A549 (cell line): ENCODE results near the gene PPIF. TPM values are rescaled to one million over a fixed set of nuclear protein-coding genes. Genes with fewer than 3 reads are reported as not detected.

Experiments used
- ATAC-seq, 2 experiments: fragments of 200-7000 bp in 1 of 2; fragments of >200 bp in 1 of 2; cut with Nextera tagmentation in 1 of 2; cut with Tn5 transposase in 1 of 2; 3 replicates each; pipeline versions ENCODE4 v1.8.0 to v1.9.1; 2018 to 2020; ENCODE audit warnings: mild to moderate bottlenecking in 1 of 2, moderate library complexity in 1 of 2
- CTCF ChIA-PET: fragments of 300-600 bp; sonication (Branson Sonifier 250); formaldehyde crosslinking; extraction: SDS; loops from one replicate; lab custom pipeline; 2021; ENCODE audit warnings: antibody characterized with exemption, inconsistent platforms; lab: Yijun Ruan, JAX
- POLR2A ChIA-PET: fragments of 350-600 bp; formaldehyde crosslinking; extraction: SDS; loops from one replicate; lab custom pipeline; 2021; ENCODE audit warnings: antibody characterized with exemption, inconsistent platforms; lab: Yijun Ruan, JAX
- DNase-seq, 2 experiments: peaks; one replicate each; pipeline versions ENCODE4 v3.0.0 to v3.0.0-alpha.2; 2011 to 2016; ENCODE audit warnings: low read depth in 1 of 2, low spot score in 1 of 2
- FAIRE-seq: peaks from 2 replicates; lab custom pipeline; 2011; peaks lifted over from hg19 to GRCh38; lab: Jason Lieb, UNC
- H3K27ac ChIP-seq, 2 experiments: fragments of >200 bp; sonication (Bioruptor Twin); formaldehyde crosslinking; 3 replicates each; pipeline ENCODE4 v1.5.1; 2016 to 2017
- H3K4me1 ChIP-seq: fragments of >200 bp; sonication (Bioruptor Twin); formaldehyde crosslinking; 3 replicates; pipeline ENCODE4 v1.6.1; 2016
- H3K4me2 ChIP-seq: fragments of >200 bp; sonication (Bioruptor Twin); formaldehyde crosslinking; 3 replicates; pipeline ENCODE4 v1.6.1; 2016
- H3K4me3 ChIP-seq: fragments of >200 bp; sonication (Bioruptor Twin); formaldehyde crosslinking; 3 replicates; pipeline ENCODE4 v1.5.1; 2016
- H3K9me3 ChIP-seq: fragments of >200 bp; sonication (Bioruptor Twin); formaldehyde crosslinking; 3 replicates; pipeline ENCODE4 v1.6.1; 2016
- CBX2 ChIP-seq: fragments of 200-600 bp; sonication (generic); IDR thresholded peaks from 2 replicates; pipeline ENCODE4 v1.6.1; 2016; ENCODE audit warnings: low read depth, mild to moderate bottlenecking, borderline replicate concordance
- CBX8 ChIP-seq: fragments of 200-600 bp; sonication (generic); IDR thresholded peaks from 2 replicates; pipeline ENCODE4 v1.6.1; 2016
- EHF ChIP-seq: fragments of 250-450 bp; sonication (Bioruptor Pico); IDR thresholded peaks from 2 replicates; pipeline ENCODE4 v1.5.0; 2020; ENCODE audit warnings: mild to moderate bottlenecking
- FOSL2 ChIP-seq, 2 experiments: fragments of 450-650 bp in 1 of 2; fragments of >200 bp in 1 of 2; sonication (Bioruptor Twin) in 1 of 2; formaldehyde crosslinking; IDR thresholded peaks; 2 replicates each; pipeline versions ENCODE4 v1.5.0 to v1.6.1; 2016 to 2020; ENCODE audit warnings: mild to moderate bottlenecking in 1 of 2, moderate library complexity in 1 of 2
- HDAC2 ChIP-seq: fragments of 200-600 bp; sonication (generic); IDR thresholded peaks from 2 replicates; pipeline ENCODE4 v1.6.1; 2016
- HEYL ChIP-seq: fragments of 250-450 bp; sonication (Bioruptor Pico); IDR thresholded peaks from 2 replicates; pipeline ENCODE4 v1.8.0; 2021; ENCODE audit warnings: mild to moderate bottlenecking, moderate library complexity
- HOXB5 ChIP-seq: fragments of 250-450 bp; sonication (Bioruptor Pico); IDR thresholded peaks from 2 replicates; pipeline ENCODE4 v1.5.0; 2020; ENCODE audit warnings: mild to moderate bottlenecking, moderate library complexity
- JUNB ChIP-seq: fragments of >200 bp; sonication (Bioruptor Twin); formaldehyde crosslinking; IDR thresholded peaks from 2 replicates; pipeline ENCODE4 v1.6.1; 2016
- PHF8 ChIP-seq: fragments of 200-600 bp; sonication (generic); IDR thresholded peaks from 2 replicates; pipeline ENCODE4 v1.6.1; 2016; ENCODE audit warnings: low read depth, mild to moderate bottlenecking, antibody characterized with exemption, moderate library complexity, borderline replicate concordance
- POLR2A ChIP-seq: IDR thresholded peaks from 2 replicates; pipeline ENCODE4 v1.6.1; 2012; ENCODE audit warnings: mild to moderate bottlenecking, low read length
- RFX5 ChIP-seq: fragments of 450-650 bp; IDR thresholded peaks from 2 replicates; pipeline ENCODE4 v1.7.1; 2014; ENCODE audit warnings: antibody characterized with exemption, mild to moderate bottlenecking, moderate library complexity
- SMC3 ChIP-seq: fragments of >200 bp; sonication (Bioruptor Twin); formaldehyde crosslinking; IDR thresholded peaks from 3 replicates; pipeline ENCODE4 v1.6.1; 2018; ENCODE audit warnings: inconsistent platforms
- TFCP2L1 ChIP-seq: fragments of 250-450 bp; sonication (Bioruptor Pico); IDR thresholded peaks from 2 replicates; pipeline ENCODE4 v1.5.0; 2021; ENCODE audit warnings: mild to moderate bottlenecking
- TP53 ChIP-seq: fragments of 250-450 bp; sonication (Bioruptor Pico); IDR thresholded peaks from 2 replicates; pipeline ENCODE4 v1.5.0; 2021; ENCODE audit warnings: mild to moderate bottlenecking, moderate library complexity
- ZFP36 ChIP-seq: fragments of 450-650 bp; IDR thresholded peaks from 2 replicates; pipeline ENCODE4 v1.6.1; 2014; ENCODE audit warnings: borderline replicate concordance; ENCODE audit not compliant: partially characterized antibody
- WGBS: methylation state at CpG from one replicate; pipeline ENCODE4 v1.1.6; 2017; ENCODE audit errors: missing lambda C conversion rate; 5-methylcytosine and 5-hydroxymethylcytosine counted together
- polyA plus RNA-seq, 4 experiments: library from polyadenylated mRNA; depleted of rRNA in 3 of 4; stranded (reverse); fragments of >200 nt; fragmentation: RNase III in 1 of 4; extraction: RNeasy Plus Mini Kit Qiagen cat#74134 plus additional on column Dnase treatment in 1 of 4; gene quantifications; 2 replicates in 3 of 4; 3 replicates in 1 of 4; pipeline ENCODE4 v1.2.3, GENCODE V29; 2011 to 2017
- TF ChIP-seq, protein P1 (sequence below): IDR thresholded peaks from 2 replicates; pipeline ENCODE4 v1.6.1; 2012
- TF ChIP-seq, protein P2 (sequence below): fragments of 150-350 bp; IDR thresholded peaks from 2 replicates; pipeline ENCODE4 v1.6.1; 2014; ENCODE audit warnings: low read depth, mild to moderate bottlenecking, low read length
- TF ChIP-seq, protein P3 (sequence below): fragments of >200 bp; sonication (Bioruptor Twin); formaldehyde crosslinking; IDR thresholded peaks from 2 replicates; pipeline ENCODE4 v1.6.1; 2016
- TF ChIP-seq, protein P4 (sequence below): fragments of 450-650 bp; IDR thresholded peaks from 2 replicates; pipeline ENCODE4 v1.6.1; 2014; ENCODE audit warnings: antibody characterized with exemption

Gene PPIF
- polyA plus RNA-seq, 2 of the 4 experiments (the other 2 are of a cell fraction), result 44.8 to 75.0 TPM

DNA sequence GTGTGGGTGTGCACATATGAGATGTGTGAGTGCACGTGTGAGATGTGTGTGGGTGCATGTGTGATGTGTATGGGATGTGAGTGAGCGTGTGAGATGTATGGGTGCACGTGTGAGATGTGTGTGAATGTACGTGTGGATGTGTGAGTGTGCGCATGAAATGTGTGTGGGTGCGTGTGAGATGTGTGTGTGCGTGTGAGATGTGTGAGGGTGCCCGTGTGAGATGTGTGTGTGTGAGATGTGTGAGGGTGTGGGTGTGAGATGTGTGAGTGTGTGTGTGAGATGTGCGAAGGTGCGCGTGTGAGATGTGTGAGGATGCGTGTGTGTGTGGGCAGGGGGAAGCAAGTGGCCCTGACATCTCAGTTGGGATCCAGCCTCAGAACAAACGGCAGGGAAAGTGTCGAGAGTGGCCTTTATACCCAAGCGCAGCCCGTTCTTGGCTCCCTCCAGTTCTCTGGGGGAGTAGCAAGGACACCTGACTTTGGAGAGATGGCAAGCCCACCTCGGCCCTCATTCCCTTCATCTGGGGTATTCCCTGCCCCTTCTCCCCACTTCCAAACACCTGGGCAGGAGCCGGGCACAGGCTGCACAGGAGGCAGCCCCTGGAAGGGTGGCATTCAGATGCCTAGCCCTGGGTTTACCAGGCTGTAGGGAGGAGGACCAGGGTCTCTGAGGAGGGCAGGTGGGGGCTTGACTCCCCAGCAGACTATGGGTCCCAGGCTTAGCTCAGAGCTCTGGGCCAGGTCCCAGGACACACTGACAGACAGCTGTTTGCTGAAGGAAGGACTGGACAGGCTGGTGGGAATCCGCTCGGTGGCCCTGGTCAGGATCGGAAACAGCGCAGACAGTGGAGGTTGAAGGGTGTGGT, 31.6 kb downstream of the PPIF start:
- H3K4me1 ChIP-seq, result peaks cover 33% of the 10 kb centered on the region
- no peaks in the 10 kb centered on the region for H3K9me3 ChIP-seq
- H3K4me3 ChIP-seq, result no peak overlapping the region
- no peak for TF ChIP-seq TFCP2L1 (CRISPR knock-in tag)
- no peak for TF ChIP-seq CBX8
- POLR2A ChIA-PET, result no interaction called here
- DNase-seq (no peak), FAIRE-seq (no peak), ATAC-seq (no peak)
- CTCF ChIA-PET, result interaction anchor here (1.2 kb wide), 1 partner anchor 105 kb away, joined by 3 read pairs; no protein-coding TSS in a partner anchor
- H3K4me2 ChIP-seq, result no peak overlapping the region
- no peak overlapping the region for H3K27ac ChIP-seq
- 81% methylated on average over 22 of the region's 22 CpGs for WGBS

DNA sequence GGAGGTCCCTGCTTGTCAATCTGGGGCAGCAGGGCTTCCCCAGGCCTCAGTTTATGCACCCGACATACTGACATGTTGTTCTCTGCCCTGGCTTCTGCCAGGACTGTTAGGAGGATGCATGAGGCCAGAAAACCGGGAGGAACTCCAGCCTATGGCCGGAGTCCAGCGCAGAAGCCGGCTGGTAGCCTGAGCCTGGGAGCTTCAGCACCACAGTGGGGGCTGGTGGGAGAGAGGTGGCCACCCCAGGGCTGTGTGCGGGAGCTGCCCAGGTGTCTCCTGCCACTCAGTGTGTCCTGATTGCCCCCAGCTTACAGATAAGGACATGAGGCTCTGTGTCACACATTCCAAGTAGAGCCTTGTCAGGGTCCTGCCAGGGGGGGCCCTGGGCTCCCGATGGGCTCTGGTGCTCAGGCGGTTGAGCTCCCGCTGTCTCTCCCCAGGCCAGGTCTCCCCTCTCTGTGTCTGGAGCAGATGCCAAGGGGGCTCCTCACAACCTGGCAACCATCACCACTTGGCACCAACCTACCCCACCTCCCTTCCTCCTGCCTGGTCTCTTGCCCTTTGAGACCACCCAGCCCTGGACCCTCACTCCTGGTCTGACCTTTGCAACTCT, 32.3 kb downstream of the PPIF start:
- POLR2A ChIA-PET, result no interaction called here
- Histone ChIP-seq H3K27ac (peak overlapping the region in 1 of 2 experiments; percentile 55; a peak in 2 of 6 replicates), H3K4me2 (no peak overlapping the region), H3K9me3 (no peaks in the 10 kb centered on the region), H3K4me1 (peaks cover 33% of the 10 kb centered on the region), H3K4me3 (no peak overlapping the region)
- ATAC-seq (peak in 1 of 2 experiments; percentile 9; a peak in 1 of 6 replicates), FAIRE-seq (no peak), DNase-seq (no peak)
- CTCF ChIA-PET, result interaction anchor here (0.9 to 1.8 kb wide), 4 partner anchors 104 to 123 kb away, joined by 3 to 7 read pairs (median 3); no protein-coding TSS in a partner anchor
- WGBS, result 82% methylated on average over 8 of the region's 9 CpGs
- TF ChIP-seq, protein P1, sequence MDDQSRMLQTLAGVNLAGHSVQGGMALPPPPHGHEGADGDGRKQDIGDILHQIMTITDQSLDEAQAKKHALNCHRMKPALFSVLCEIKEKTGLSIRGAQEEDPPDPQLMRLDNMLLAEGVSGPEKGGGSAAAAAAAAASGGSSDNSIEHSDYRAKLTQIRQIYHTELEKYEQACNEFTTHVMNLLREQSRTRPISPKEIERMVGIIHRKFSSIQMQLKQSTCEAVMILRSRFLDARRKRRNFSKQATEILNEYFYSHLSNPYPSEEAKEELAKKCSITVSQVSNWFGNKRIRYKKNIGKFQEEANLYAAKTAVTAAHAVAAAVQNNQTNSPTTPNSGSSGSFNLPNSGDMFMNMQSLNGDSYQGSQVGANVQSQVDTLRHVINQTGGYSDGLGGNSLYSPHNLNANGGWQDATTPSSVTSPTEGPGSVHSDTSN, result no peak
- no peak for TF ChIP-seq CBX8
- TF ChIP-seq RFX5, result no peak

DNA sequence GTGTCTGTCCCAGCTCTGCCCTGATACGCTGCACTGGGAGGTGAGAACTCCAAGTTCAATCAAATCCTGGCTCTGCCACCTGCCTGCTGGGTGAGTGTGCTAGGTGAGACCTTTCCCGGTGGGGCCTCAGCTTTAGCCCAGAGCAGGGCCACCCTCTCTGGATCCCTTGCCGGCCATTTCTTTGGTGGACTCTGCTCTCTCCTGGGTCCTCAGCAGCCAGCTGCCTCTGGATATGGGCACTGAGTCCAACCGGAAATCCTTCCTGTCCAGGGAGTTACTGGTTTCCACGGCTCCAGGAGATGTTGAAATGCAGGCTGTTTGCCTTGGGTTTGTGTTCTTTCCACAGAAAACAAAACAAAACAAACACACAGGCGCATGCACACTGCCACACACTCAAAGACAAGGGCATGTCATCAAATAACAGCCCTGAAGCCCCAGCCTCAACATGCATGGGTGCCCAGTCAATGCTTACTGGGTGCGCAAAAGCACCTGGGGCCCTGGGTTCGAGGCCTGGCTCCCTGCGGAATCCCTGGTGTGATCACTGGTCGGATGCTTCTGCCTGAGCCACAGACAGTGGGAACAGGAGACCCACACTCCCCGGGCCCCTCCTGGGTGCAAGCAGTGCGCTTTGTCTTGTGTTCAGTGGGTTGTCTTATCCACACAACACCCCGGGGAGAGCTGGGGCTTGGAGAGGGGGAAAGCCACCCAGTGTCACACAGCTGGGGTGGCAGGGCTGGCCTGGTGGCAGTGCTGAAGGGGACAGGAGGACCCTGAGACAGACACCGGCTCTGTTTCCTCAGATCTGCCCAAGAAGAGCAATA, 33.1 kb downstream of the PPIF start:
- FAIRE-seq, result no peak
- no peaks in the 10 kb centered on the region for H3K9me3 ChIP-seq
- POLR2A ChIA-PET, result no interaction called here
- peak overlapping the region in 1 of 2 experiments; percentile 55; a peak in 3 of 6 replicates for H3K27ac ChIP-seq
- H3K4me3 ChIP-seq, result no peak overlapping the region
- 64% methylated on average over 13 of the region's 14 CpGs for WGBS
- H3K4me2 ChIP-seq, result no peak overlapping the region
- TF ChIP-seq TP53, result no peak
- TF ChIP-seq ZFP36, result no peak
- CTCF ChIA-PET, result interaction anchor here (0.9 to 1.8 kb wide), 4 partner anchors 104 to 122 kb away, joined by 3 to 7 read pairs (median 3); no protein-coding TSS in a partner anchor
- peak in 1 of 2 experiments; percentile 6; a peak in 1 of 6 replicates for ATAC-seq
- peaks cover 32% of the 10 kb centered on the region for H3K4me1 ChIP-seq
- DNase-seq, result peak in 1 of 2 experiments; percentile 20

DNA sequence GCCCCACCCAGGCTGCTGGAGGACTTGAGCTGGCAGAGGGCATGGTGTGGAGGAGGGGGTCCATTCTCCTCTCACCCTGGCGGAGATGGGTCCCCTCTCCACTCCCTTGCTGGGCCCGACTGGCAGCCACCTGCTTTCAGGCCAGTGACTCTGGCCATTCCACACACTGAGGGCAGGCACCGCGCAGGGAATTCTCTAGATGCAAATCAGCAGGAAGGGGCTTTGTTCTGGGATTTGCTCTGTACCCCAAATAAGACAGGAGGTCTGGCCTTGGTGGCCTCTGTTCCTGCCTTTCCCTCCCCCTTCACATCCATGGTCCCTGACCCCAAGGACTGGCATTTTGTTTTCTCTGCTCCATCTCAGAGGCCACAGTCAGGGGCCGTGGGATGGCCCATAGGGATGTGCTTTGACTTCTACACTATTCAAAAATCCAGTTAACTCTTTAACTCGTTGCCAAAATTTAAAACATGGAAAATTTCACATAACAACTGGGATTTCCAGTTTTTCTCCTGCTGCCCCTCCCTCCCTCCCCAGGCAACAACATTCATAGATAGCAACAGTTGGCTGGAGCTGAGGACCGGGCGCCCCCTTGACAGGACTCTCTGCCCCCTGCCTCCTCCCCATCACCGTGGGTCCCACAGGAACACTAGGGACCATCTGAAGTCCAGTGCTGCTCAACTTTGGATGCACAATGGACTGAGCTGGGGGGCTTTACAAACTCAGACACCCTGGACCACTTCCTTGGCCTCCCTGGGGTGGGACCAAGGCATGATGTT, 33.9 kb downstream of the PPIF start:
- peak overlapping the region; percentile 30 to 55; a peak in 4 of 6 replicates for H3K27ac ChIP-seq
- ChIA-PET CTCF (interaction anchor here (1.5 to 1.8 kb wide), 2 partner anchors 106 to 121 kb away, joined by 3 to 7 read pairs; no protein-coding TSS in a partner anchor), POLR2A (no interaction called here)
- H3K9me3 ChIP-seq, result no peaks in the 10 kb centered on the region
- 78% methylated on average over 7 of the region's 9 CpGs for WGBS
- ATAC-seq (no peak; a peak in 1 of 6 replicates), DNase-seq (no peak), FAIRE-seq (no peak)
- H3K4me2 ChIP-seq, result peak overlapping the region; percentile 39; the same call in 2 of the 3 replicates
- H3K4me3 ChIP-seq, result no peak overlapping the region
- H3K4me1 ChIP-seq, result peaks cover 28% of the 10 kb centered on the region
- no peak for TF ChIP-seq PHF8
- TF ChIP-seq, protein P2, sequence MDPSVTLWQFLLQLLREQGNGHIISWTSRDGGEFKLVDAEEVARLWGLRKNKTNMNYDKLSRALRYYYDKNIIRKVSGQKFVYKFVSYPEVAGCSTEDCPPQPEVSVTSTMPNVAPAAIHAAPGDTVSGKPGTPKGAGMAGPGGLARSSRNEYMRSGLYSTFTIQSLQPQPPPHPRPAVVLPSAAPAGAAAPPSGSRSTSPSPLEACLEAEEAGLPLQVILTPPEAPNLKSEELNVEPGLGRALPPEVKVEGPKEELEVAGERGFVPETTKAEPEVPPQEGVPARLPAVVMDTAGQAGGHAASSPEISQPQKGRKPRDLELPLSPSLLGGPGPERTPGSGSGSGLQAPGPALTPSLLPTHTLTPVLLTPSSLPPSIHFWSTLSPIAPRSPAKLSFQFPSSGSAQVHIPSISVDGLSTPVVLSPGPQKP, result no peak
- no peak for TF ChIP-seq SMC3
- no peak for TF ChIP-seq HEYL (CRISPR knock-in tag)
- TF ChIP-seq EHF (CRISPR knock-in tag), result no peak
- TF ChIP-seq, protein P3, sequence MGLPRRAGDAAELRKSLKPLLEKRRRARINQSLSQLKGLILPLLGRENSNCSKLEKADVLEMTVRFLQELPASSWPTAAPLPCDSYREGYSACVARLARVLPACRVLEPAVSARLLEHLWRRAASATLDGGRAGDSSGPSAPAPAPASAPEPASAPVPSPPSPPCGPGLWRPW, result no peak
- TF ChIP-seq HOXB5, result no peak
- TF ChIP-seq, protein P4, sequence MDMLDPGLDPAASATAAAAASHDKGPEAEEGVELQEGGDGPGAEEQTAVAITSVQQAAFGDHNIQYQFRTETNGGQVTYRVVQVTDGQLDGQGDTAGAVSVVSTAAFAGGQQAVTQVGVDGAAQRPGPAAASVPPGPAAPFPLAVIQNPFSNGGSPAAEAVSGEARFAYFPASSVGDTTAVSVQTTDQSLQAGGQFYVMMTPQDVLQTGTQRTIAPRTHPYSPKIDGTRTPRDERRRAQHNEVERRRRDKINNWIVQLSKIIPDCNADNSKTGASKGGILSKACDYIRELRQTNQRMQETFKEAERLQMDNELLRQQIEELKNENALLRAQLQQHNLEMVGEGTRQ, result no peak
- TF ChIP-seq HDAC2, result no peak
- TF ChIP-seq CBX2, result no peak
- no peak for TF ChIP-seq JUNB
- no peak for TF ChIP-seq FOSL2 (IDR thresholded peaks at IDR 0.05)
- TF ChIP-seq FOSL2 (CRISPR knock-in tag; IDR thresholded peaks at IDR 0.05), result no peak
- TF ChIP-seq POLR2A, result no peak
